ENCODE measurements around the gene OLIG1. TPM values are rescaled to one million over a fixed set of nuclear protein-coding genes. Genes with fewer than 3 reads are reported as not detected.

Gene OLIG1
- total and polyA plus RNA-seq, 2 of the 8 experiments (the other 6 are each of a cell fraction or from before 2014, with no cell fraction given) = 0.65 to 1.2 TPM

- Histone ChIP-seq H2AFZ (ENCODE audit: low read length) (peak overlapping the region; percentile 77; the same call in 1 of the 2 replicates), H2BK5ac (ENCODE audit: low read depth, low read length) (no peak overlapping the region), H3K23me2 (ENCODE audit: low read depth, low read length) (no peaks in the 10 kb centered on the region), H2BK120ac (replicated peaks; ENCODE audit: low read depth, low read length) (no peak overlapping the region), H3K4ac (replicated peaks; ENCODE audit: insufficient read length, low read depth, low read length) (no peak overlapping the region), H3K79me2 (ENCODE audit: control insufficient read depth in 1 of 2, insufficient read depth in 2 of 2, low read length in 2 of 2) (no peaks in the 10 kb centered on the region), H3K27ac (ENCODE audit: low read depth, low read length) (no peak overlapping the region), H3K4me3 (ENCODE audit: extremely low read depth in 1 of 4, insufficient read depth in 2 of 4, low read depth in 3 of 4, low read length in 4 of 4) (no peak overlapping the region), H3K9ac (replicated peaks in 1 of 4; ENCODE audit: extremely low read depth in 1 of 4, low read depth in 3 of 4, low read length in 3 of 4) (no peak overlapping the region), H3K9me3 (ENCODE audit: insufficient read depth in 2 of 2, low read depth in 1 of 2, low read length in 1 of 2) (no peaks in the 10 kb centered on the region), H2BK12ac (ENCODE audit: low read depth, low read length) (no peak overlapping the region), H4K8ac (ENCODE audit: extremely low read depth, insufficient read depth, low read length) (no peak overlapping the region), H2BK15ac (ENCODE audit: low read length) (no peak overlapping the region), H4K5ac (ENCODE audit: insufficient read length, low read depth, low read length) (no peak overlapping the region), H4K91ac (replicated peaks; ENCODE audit: insufficient read length, low read length) (no peak overlapping the region), H3K79me1 (ENCODE audit: low read depth, low read length) (no peaks in the 10 kb centered on the region), H2AK5ac (ENCODE audit: low read depth, low read length) (no peak overlapping the region), H3K14ac (ENCODE audit: insufficient read length) (no peak overlapping the region), H3K23ac (ENCODE audit: insufficient read length) (no peak overlapping the region), H3K36me3 (ENCODE audit: control insufficient read depth in 2 of 4, insufficient read depth in 4 of 4, low read length in 3 of 4) (no peaks in the 10 kb centered on the region), H4K20me1 (replicated peaks in 1 of 2; ENCODE audit: control insufficient read depth in 1 of 2, insufficient read depth in 2 of 2, low read length in 2 of 2) (no peaks in the 10 kb centered on the region), H3K4me2 (ENCODE audit: insufficient read depth in 1 of 2, low read depth in 2 of 2, low read length in 2 of 2) (no peak overlapping the region), H3K56ac (replicated peaks; ENCODE audit: insufficient read length, low read depth, low read length) (no peak overlapping the region), H3K4me1 (replicated peaks in 1 of 4; ENCODE audit: control insufficient read depth in 3 of 4, insufficient read depth in 4 of 4, low read length in 3 of 4) (peaks cover 0 to 5% (median 1%) of the 10 kb centered on the region in 4 experiments; a peak in 2 of 7 replicates), H3K27me3 (replicated peaks in 1 of 4; ENCODE audit: control insufficient read depth in 3 of 4, extremely low read depth in 1 of 4, insufficient read depth in 3 of 4, low read length in 3 of 4) (peaks cover 0 to 4% (median 1%) of the 10 kb centered on the region in 4 experiments; a peak in 3 of 7 replicates), H2BK20ac (ENCODE audit: low read length) (no peak overlapping the region), H3K18ac (ENCODE audit: extremely low read depth, low read length) (no peak overlapping the region)
- no peak for TF ChIP-seq FOSL1 (IDR thresholded peaks at IDR 0.05; ENCODE audit: insufficient read depth, low read depth, low read length)
- TF ChIP-seq TAF7 (optimal IDR thresholded peaks at IDR 0.05; ENCODE audit: borderline replicate concordance, low read depth, low read length) = no peak
- TF ChIP-seq CHD1 (IDR thresholded peaks at IDR 0.05; ENCODE audit: low read depth, low read length) = no peak
- no peak for TF ChIP-seq PHF8 (conservative IDR thresholded peaks at IDR 0.05; ENCODE audit: low read depth, low read length)
- TF ChIP-seq KDM5A (IDR thresholded peaks at IDR 0.05; ENCODE audit: low read length) = no peak
- no peak for TF ChIP-seq EP300 (IDR thresholded peaks at IDR 0.05; ENCODE audit: borderline replicate concordance in 1 of 2, low read depth in 2 of 2, low read length in 2 of 2)
- TF ChIP-seq MAX (IDR thresholded peaks at IDR 0.05) = no peak
- TF ChIP-seq POLR2A (IDR thresholded peaks at IDR 0.05; ENCODE audit: control extremely low read depth in 1 of 2, low read depth in 2 of 2, low read length in 2 of 2) = no peak
- no peak for TF ChIP-seq SRF (IDR thresholded peaks at IDR 0.05; ENCODE audit: low read depth, low read length)
- FAIRE-seq = no peak
- no peak for DNase-seq (ENCODE audit: low read depth in 1 of 2, low spot score in 2 of 2)
- ChIA-PET CTCF (ENCODE audit: partially characterized antibody) (interaction anchor here (1.7 kb wide), 1 partner anchor 8 kb away, joined by 4 read pairs; no protein-coding TSS in a partner anchor), POLR2A (ENCODE audit: partially characterized antibody) (no interaction called here)
- WGBS, 2 experiments (ENCODE audit: extremely low coverage in 1 of 2, insufficient coverage in 1 of 2, insufficient read length in 1 of 2, insufficient replicate concordance in 2 of 2, low coverage in 1 of 2, low lambda C conversion rate in 2 of 2, missing lambda C conversion rate in 1 of 2) = 68% methylated on average over 8 of the region's 8 CpGs; no CpG with 5 or more reads in 1 of the 2 experiments
Observed at GRCh38 chr21:33046455-33046854, 23.5 kb upstream of the OLIG1 start.

Data from H1 (cell line).